Prostate gland (tissue), 2 donors: ENCODE data around the gene TBL1X. TPM values are rescaled to one million over a fixed set of nuclear protein-coding genes. Genes with fewer than 3 reads are reported as not detected.

Source experiments
- DNase-seq: peaks from one replicate; pipeline ENCODE4 v3.0.0-alpha.2; 2019; ENCODE audit warnings: low spot score
- H3K27ac ChIP-seq, 2 donors: fragments of 200-600 bp; sonication (generic); 2 replicates each; pipeline ENCODE4 v1.5.1; 2017 to 2019
- H3K27me3 ChIP-seq: fragments of 200-600 bp; sonication (generic); replicated peaks from 2 replicates; pipeline ENCODE4 v1.5.1; 2019; ENCODE audit not compliant: insufficient read depth
- H3K36me3 ChIP-seq, 2 donors: fragments of 200-600 bp; sonication (generic); 1 replicate in 1 of 2; 2 replicates in 1 of 2; pipeline versions ENCODE4 v1.5.1 to v1.8.1; 2017 to 2019
- H3K4me1 ChIP-seq: fragments of 200-600 bp; sonication (generic); replicated peaks from 2 replicates; pipeline ENCODE4 v1.5.1; 2019
- H3K4me3 ChIP-seq, 2 donors: fragments of 200-600 bp; sonication (generic); 2 replicates each; pipeline ENCODE4 v1.5.1; 2017 to 2019
- H3K9me3 ChIP-seq: fragments of 200-600 bp; sonication (generic); 2 replicates; pipeline ENCODE4 v1.5.1; 2017
- CTCF ChIP-seq, 4 experiments: fragments of 200-600 bp in 2 of 4; fragments of 450-650 bp in 2 of 4; sonication (generic) in 2 of 4; IDR thresholded peaks; 1 replicate in 3 of 4; 2 replicates in 1 of 4; pipeline ENCODE4 v1.5.1; 2016 to 2019; ENCODE audit warnings: antibody characterized with exemption in 4 of 4, mild to moderate bottlenecking in 2 of 4, moderate library complexity in 2 of 4
- POLR2A ChIP-seq: fragments of 450-650 bp; IDR thresholded peaks from one replicate; pipeline ENCODE4 v1.6.1; 2016; ENCODE audit warnings: antibody characterized with exemption, mild to moderate bottlenecking
- POLR2AphosphoS5 ChIP-seq: sonication (generic); formaldehyde crosslinking; IDR thresholded peaks from one replicate; pipeline ENCODE4 v1.6.1; 2017; ENCODE audit warnings: antibody characterized with exemption
- WGBS: methylation state at CpG from one replicate; pipeline ENCODE4 v1.1.5; 2018; 5-methylcytosine and 5-hydroxymethylcytosine counted together
- intact Hi-C: fragments of 100-400 bp; cut with DNase I; formaldehyde crosslinking; loops from one replicate; pipeline ENCODE4 v1.14.2; 2022
- total RNA-seq, 2 donors: library from RNA; depleted of rRNA; stranded (reverse); fragments of >200 nt; gene quantifications; one replicate each; pipeline ENCODE4 v1.1.0, GENCODE V29; 2016

The TBL1X gene
- 10 to 100 TPM; 23.2 to 76.9 TPM for total RNA-seq

- Histone ChIP-seq H3K27me3 (no peaks in the 10 kb centered on the region), H3K27ac (peak within 1 kb of the TSS; percentile 81 to 82), H3K9me3 (no peaks in the 10 kb centered on the region), H3K36me3 (no peaks in the 10 kb centered on the region), H3K4me3 (peak within 1 kb of the TSS; percentile 51 to 53), H3K4me1 (no peaks in the 10 kb centered on the region)
- TF ChIP-seq CTCF (IDR thresholded peaks at IDR 0.05) (no peak), POLR2AphosphoS5 (no peak), POLR2A (peak; percentile 12)
- 21% methylated on average over 5 of the region's 99 CpGs for WGBS
- peak; percentile 31 for DNase-seq
- intact Hi-C loops: loop anchor here (10.0 kb wide), 2 partner anchors 210 to 360 kb away; no protein-coding TSS in a partner anchor
Measured at GRCh38 chrX:9464435-9465371, at the start of gene TBL1X. Gene TBL1X (plus strand): TSS chrX:9465058. CDS start chrX:9653587, 188,529 bp downstream.

- TF ChIP-seq POLR2A (no peak), CTCF (IDR thresholded peaks at IDR 0.05) (no peak), POLR2AphosphoS5 (no peak)
- Histone ChIP-seq H3K27ac (no peak overlapping the region), H3K36me3 (no peaks in the 10 kb centered on the region), H3K27me3 (no peaks in the 10 kb centered on the region), H3K4me3 (no peak overlapping the region), H3K9me3 (no peaks in the 10 kb centered on the region), H3K4me1 (no peaks in the 10 kb centered on the region)
- DNase-seq: no peak
- WGBS: 31% methylated on average over 6 of the region's 6 CpGs
- intact Hi-C loops: no loop called here
Measured at GRCh38 chrX:9416562-9417348, 48.1 kb upstream of the TBL1X start.

- Histone ChIP-seq H3K27me3 (no peaks in the 10 kb centered on the region), H3K36me3 (no peaks in the 10 kb centered on the region), H3K4me3 (no peak overlapping the region), H3K4me1 (no peaks in the 10 kb centered on the region), H3K27ac (no peak overlapping the region), H3K9me3 (no peaks in the 10 kb centered on the region)
- 85% methylated on average over 6 of the region's 6 CpGs for WGBS
- DNase-seq: no peak
- no peak for TF ChIP-seq POLR2AphosphoS5
- TF ChIP-seq POLR2A: no peak
- TF ChIP-seq CTCF (IDR thresholded peaks at IDR 0.05): no peak
- intact Hi-C loops: no loop called here
Measured at GRCh38 chrX:9418262-9418661, 46.6 kb upstream of the TBL1X start.

- 53% methylated on average over 14 of the region's 14 CpGs for WGBS
- H3K4me3 ChIP-seq: no peak overlapping the region
- H3K27ac ChIP-seq: no peak overlapping the region
- no peaks in the 10 kb centered on the region for H3K4me1 ChIP-seq
- no peak for DNase-seq
- TF ChIP-seq POLR2A (no peak), POLR2AphosphoS5 (no peak), CTCF (IDR thresholded peaks at IDR 0.05) (no peak)
- no peaks in the 10 kb centered on the region for H3K9me3 ChIP-seq
- H3K27me3 ChIP-seq: no peaks in the 10 kb centered on the region
- intact Hi-C loops: no loop called here
- no peaks in the 10 kb centered on the region for H3K36me3 ChIP-seq
Measured at GRCh38 chrX:9420275-9421265, 44.3 kb upstream of the TBL1X start.
